Measurements from ENCODE around the gene SNX9.

SNX9 gene

GRCh38 chr6:157859775-157860504 is 36.9 kb downstream of the SNX9 start:
- no peak for DNase-seq (ENCODE audit: low read depth)

DNA sequence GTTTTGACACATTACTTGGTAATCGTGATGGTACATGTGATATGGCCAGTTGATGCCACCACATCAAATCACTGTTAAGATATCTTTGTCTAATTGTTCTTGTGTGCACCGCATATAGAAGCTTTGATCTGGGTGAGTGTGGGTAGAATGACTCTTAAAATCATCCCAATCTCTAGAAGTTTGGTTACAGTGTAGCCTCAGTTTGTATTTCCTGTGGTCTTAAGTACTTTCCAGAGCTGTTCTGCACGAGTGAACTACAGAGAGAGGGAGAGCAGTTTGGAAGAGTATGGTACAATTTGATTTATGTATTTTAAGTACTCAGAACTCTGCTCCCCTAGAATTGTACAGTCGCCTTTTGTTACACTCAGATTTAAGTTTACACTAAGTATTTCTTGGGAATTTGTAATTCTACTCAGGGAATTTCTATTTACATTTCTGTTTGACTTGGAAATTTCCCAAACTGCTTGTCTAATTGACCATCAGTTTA is 37.5 kb downstream of the SNX9 start:
- no peak for DNase-seq (ENCODE audit: low read depth)

- DNase-seq (ENCODE audit: low read depth) = no peak
Measured at GRCh38 chr6:157861184-157861583, 38.1 kb downstream of the SNX9 start.

DNA sequence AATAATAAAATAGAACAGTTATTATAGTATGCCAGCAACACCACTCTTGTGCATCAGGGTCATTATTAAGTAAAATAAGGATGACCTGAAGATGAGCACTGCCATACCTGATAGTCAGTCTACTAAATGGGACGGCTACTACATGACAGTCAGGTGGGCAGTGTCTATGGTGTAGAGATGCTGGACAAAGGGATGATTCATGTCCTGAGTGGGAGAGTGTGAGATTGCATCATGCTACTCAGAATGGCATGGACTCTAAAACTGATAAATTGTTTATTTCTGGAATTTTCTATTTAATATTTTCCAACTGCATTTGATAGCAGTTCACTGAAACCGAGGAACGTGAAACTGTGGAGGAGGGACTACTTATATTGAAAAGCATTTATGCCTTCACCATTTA is 38.8 kb downstream of the SNX9 start:
- DNase-seq (ENCODE audit: low read depth) = peak; percentile 68

DNA sequence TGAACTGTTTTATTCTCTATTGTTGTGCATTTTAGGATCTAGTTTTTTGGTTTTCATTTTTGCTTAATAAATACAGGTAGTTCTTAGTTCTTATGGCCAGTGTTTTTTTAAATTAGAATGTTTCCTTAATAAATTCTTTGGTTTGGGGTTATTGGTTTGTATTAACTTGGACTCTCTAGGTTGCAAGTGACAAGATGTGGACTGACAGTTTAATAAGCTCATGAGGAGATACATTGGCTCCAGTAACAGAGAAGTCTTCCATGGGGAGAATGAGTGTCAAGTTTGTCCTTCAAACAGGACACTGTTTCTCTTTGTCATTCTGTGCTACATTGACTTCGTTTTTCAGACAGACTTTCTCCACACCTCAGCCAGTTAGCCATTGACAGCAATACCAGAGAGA is 39.7 kb downstream of the SNX9 start:
- DNase-seq (ENCODE audit: low read depth) = no peak

- DNase-seq (ENCODE audit: low read depth) = no peak
Measured at GRCh38 chr6:157864185-157864761, 41.2 kb downstream of the SNX9 start.

DNA sequence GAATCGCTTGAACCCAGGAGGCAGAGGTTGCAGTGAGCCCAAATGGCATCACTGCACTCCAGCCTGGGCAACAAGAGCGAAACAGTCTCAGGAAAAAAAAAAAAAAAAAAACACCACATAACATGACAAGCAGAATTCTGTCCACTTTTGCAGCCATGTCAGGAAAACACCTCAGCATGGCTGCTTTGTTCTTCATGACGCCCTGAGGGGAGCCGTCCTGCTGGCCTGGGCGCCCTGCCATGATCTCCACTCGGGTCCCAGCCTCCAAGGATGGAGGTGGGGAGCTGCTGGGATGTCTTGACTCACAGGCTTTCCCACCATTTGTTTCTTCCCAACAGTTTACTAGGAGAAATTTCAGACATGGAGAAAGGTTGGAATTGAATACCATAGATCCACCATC is 42.2 kb downstream of the SNX9 start:
- DNase-seq (ENCODE audit: low read depth) = no peak

- peak; percentile 58 for DNase-seq (ENCODE audit: low read depth)
Measured at GRCh38 chr6:157867155-157867559, 44.1 kb downstream of the SNX9 start.

GRCh38 chr6:157867981-157868380 is 44.9 kb downstream of the SNX9 start:
- no peak for DNase-seq (ENCODE audit: low read depth)

GRCh38 chr6:157868835-157869234 is 45.8 kb downstream of the SNX9 start:
- no peak for DNase-seq (ENCODE audit: low read depth)

DNA sequence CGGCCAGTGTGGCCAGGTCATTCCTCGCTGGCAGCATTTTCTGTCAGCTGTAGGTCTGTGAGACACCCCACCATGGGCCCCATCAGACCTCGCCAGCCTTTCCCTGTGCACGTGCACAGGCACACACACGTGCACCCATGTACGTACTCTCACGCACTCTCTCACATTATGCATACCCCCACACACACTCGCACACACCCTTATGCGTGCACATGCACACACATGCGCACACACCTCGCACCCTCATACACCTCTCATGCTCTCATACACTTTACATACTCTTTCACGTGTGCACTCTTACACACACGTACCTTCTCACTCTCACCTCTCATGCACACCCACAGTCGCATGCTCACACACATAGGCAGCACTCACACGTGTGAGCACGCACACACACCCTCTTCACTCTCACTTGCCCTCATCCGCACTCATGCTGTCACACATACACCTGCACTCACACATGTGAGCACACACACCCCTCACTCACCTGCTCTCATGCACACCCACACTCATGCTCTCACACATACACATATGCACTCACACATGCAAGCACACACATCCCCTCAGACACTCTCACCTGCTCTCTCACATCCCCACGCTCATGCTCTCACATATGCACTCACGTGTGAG is 46.7 kb downstream of the SNX9 start:
- DNase-seq (ENCODE audit: low read depth) = no peak

GRCh38 chr6:157873735-157874344 is 50.8 kb downstream of the SNX9 start:
- peak; percentile 80 for DNase-seq (ENCODE audit: low read depth)

- no peak for DNase-seq (ENCODE audit: low read depth)
Measured at GRCh38 chr6:157877149-157877548, 54.1 kb downstream of the SNX9 start.

GRCh38 chr6:157877573-157878438 is 54.8 kb downstream of the SNX9 start:
- DNase-seq (ENCODE audit: low read depth) = no peak

DNA sequence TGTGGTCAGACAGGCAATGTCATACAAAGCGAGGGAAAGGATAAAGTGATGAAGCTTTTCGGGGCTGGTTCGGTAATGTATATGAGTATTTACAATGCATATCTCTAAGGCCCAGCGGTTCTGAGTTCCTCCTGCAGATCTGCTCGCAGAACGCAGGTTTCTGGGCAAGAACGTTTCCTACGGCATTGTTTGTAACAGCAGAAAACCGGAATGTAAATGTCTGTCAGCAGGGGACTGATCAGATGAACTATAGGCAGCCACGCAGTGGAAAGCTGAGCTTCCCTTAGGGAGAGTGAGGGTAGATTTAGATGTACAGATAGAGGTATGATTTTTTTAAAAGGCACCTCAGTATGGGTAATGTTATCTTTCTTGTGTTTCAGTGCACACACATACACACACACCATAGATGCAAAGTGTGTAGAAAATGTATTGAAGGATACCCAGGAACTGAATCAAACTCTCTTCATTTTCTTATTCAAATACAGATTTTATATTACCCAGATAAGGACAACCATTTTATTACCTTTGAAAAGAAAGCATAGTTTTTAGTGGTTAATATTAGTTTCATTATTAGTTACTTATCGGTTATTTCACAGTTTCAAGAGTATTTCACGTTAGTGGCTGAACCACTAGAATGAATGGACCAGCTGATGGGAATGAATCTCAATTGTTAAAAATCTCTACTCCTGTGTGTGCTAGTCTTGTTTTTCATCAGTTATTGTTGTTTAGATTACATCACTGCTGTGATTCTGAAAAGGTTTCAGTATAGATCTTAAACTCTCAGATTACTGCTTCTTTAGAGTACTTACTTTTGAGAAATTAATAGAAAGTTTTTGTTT is 56.2 kb downstream of the SNX9 start:
- DNase-seq (ENCODE audit: low read depth) = no peak

DNA sequence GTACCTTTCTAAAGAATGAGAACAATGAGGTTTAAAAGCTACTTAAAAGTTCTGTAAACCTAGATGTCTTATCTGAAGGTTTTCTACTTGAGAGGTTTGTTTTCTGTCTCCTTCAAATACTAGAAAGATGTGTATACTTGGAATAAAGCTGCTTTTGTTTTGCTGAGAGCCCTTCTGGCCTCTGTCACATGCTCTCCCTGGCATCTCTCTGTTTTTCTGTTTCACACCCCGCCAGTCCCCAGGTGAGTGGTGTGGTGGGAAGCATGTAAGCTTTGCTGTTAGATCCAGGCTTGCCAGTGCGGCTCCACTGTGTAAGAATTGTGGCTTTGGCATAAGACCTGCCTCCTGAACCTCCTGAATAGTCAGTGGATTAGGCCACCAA is 56.8 kb downstream of the SNX9 start:
- no peak for DNase-seq (ENCODE audit: low read depth)

DNA sequence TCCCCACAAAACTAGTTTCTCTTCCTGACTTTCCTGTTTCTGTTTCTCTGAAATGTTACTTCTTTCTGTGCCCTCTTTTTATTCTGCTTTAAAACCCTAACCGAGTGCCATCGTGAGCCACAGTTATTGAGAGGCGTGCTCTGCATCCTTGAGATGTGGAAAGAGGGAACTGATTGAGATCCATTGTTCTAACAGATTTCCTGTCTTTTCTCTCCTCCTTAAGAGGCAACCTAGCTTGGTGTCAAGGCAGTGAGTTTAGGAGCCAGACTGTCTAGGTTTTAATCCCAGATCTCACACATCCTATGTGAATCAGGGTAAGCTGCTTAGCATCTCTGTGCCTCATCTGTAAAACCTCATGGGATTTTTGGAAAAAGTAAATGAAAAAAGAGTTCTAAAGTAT is 57.5 kb downstream of the SNX9 start:
- DNase-seq (ENCODE audit: low read depth) = no peak

GRCh38 chr6:157881342-157881741 is 58.3 kb downstream of the SNX9 start:
- DNase-seq (ENCODE audit: low read depth) = no peak

DNA sequence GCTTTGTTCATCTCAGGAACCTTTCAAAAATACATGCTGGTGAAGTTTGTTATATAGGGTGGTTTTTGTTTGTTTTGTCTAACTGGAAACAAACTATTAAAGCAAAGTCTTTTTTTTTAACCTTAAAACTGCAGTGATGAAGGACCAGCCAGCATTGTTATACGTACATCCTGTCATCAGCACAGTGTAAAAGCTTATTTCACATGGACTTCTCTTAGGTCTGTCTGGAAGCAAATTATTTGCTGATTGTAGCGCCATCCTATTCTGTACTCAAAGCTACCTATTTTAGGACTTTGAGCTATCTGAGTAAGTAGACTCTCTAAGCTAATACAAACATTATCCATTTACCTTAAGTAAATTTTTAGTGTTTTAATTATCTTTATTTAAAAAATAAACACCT is 61.7 kb downstream of the SNX9 start:
- DNase-seq (ENCODE audit: low read depth) = no peak

GRCh38 chr6:157885211-157885788 is 62.3 kb downstream of the SNX9 start:
- DNase-seq (ENCODE audit: low read depth) = no peak

- DNase-seq (ENCODE audit: low read depth) = no peak
Measured at GRCh38 chr6:157885876-157886275, 62.8 kb downstream of the SNX9 start.
